GM18870 (cell line): ENCODE measurements around the gene ABCC5.
"Not testable (repeated sequence)": the region's sequence is repeated elsewhere in the genome, so short reads cannot be mapped to it uniquely, and the experiment has no call there.

Experiments used
- ATAC-seq: cut with Tn5 transposase; IDR thresholded peaks from one replicate; pipeline ENCODE4 v1.9.1; 2021; ENCODE audit warnings: moderate library complexity; ENCODE audit not compliant: unreplicated experiment

The ABCC5 gene

DNA sequence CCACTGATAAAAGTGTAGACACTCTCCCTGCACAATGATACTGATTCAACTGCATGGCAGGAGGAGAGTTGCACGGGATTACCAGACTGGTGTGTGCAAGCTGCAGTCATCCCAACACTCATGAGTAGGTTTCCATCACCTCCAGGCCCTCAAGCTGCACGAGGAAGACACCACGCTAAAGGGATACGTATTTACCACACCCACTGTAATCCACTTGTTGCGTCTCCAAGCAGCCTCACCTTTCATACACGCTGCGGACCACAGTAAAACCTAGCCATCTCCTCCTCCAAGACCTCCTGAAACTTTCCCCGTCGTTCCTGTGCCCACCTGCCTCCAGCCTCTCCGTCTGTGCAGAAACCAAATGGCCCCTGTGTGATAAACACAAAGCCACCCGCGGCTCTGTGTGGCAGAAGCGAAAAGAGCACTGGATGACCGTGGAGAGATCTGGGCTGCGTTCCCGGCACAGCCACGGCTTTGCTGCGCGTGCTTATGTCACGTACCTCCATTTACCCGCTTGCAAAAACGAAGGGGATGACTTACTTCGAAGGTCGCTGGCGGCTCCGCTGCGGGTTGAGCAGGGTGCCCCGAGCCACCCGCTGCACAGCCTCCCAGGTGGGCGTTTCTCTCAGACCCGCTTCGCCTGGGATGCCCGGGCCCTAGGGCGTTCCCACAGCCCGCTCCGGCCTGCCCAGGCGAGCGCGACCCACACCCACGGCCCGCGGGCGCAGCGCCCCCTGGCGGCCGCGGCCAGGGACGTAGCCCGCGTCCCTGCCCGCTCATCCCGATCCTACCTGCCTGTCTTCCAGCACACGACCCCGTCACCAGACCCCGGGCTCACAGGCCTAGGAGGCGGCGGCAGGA is 643 bp downstream of the ABCC5 start:
- peak; percentile 35 for ATAC-seq

- no peak for ATAC-seq
These were observed 1.5 kb downstream of the ABCC5 start for GRCh38 chr3:184016169-184016570.

DNA sequence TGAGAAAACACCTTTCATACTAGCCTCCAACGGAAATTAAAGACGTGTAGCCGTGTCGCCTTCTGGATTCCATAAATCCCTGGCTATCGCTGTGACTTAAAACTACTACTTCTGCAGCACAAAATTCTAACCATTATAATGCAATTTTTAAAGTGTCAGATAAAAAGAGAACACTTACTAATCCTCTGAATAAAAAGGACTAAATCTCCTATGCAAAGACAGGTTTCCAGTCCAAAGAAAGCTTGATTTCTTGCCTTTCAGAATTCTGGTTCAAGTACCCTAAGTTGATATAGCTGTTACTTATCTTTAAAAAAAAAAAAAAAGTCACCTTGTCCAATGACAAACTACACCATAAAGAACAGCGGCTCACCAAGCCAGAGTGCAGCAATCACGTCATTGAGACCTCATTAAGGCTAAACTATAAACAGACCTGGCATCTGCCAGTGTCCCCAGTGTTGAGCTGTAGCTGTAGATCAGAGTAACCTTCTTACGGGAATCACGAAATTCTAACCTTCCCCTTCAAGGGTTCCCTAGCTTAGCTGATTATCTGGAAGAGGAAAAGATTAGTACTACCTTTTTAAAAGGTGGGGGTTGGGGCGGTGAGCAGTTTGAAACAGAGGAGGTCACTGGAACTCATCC is 2.2 kb downstream of the ABCC5 start:
- ATAC-seq = no peak

GRCh38 chr3:184011937-184012889 is 5.5 kb downstream of the ABCC5 start:
- no peak for ATAC-seq

DNA sequence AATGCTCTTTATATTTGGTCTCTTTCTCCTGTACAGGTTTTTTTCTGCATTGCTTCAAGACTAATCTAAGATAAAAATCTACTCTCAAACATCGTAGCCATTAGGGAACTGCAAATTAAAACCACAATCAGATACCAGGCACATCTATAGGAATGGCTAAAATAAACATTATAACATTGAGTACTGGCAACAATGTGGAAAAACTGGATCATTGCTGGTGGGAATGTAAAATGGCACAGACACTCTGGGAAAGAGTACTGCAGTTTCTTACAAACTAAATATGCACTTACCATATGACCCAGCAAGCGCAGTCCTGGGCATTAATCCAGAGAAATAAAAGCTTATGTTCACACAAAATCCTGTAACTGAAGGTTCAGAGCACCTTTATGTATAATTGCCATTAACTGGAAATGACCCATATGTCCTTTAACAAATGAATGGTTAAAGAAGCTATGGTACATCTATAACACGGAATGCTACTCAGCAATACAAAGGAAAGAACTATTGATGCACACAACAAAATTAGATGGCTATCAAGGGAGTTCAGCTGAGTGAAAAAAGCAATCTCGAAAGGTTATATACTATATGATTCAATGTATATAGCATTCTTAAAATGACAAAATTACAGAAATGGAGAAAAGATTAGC is 6.3 kb downstream of the ABCC5 start:
- ATAC-seq = no peak

DNA sequence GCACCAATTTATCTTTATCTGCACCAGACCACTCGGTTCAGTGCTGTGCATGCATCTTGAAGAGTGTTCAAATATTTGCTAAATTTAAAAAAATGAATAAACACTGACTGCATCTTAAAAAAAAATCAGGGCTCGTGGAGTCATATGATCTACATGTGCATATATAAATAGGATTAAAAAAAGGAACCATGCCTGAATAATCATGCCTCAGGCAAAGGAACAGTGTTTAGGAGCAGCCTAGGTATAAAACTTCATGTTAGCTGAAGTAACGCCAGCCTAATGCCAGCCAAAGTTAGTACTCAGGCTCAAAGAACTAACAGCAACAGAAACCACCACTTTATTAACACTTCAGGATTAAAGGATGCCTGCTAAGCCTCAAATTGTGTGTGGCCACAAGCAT is 9.5 kb downstream of the ABCC5 start:
- ATAC-seq = no peak

DNA sequence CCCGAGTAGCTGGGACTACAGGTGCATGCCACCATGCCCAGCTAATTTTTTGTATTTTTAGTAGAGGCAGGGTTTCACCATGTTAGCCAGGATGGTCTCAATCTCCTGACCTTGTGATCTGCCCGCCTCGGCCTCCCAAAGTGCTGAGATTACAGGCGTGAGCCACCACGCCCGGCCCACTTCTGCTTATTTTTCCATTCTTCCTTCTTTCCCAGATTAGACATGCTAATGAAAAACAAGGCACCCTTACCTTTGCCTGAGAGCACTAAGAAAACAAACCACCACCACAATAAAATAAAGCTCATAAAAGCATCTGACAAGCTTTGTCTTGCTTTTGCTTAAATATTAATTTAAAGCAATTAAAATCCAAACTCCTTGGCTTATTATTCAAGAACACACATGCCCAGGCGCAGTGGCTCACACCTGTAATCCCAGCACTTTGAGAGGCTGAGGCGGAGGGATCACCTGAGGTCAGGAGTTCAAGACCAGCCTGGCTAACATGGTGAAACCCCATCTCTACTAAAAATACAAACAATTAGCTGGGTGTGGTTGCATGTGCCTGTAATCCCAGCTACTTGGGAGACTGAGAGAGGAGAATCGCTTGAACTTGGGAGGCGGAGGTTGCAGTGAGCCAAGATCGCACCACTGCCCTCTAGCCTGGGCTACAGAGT is 10.4 kb downstream of the ABCC5 start:
- not testable (repeated sequence) for ATAC-seq

GRCh38 chr3:184005941-184006507 is 11.7 kb downstream of the ABCC5 start:
- peak; percentile 54 for ATAC-seq

- ATAC-seq = no peak
These were observed 13.2 kb downstream of the ABCC5 start for GRCh38 chr3:184004476-184004875.

GRCh38 chr3:184003187-184003967 is 14.3 kb downstream of the ABCC5 start:
- ATAC-seq = no peak

GRCh38 chr3:184002469-184002868 is 15.2 kb downstream of the ABCC5 start:
- no peak for ATAC-seq

GRCh38 chr3:184001761-184002160 is 15.9 kb downstream of the ABCC5 start:
- no peak for ATAC-seq

- no peak for ATAC-seq
These were observed 26.3 kb downstream of the ABCC5 start for GRCh38 chr3:183991403-183991802.

GRCh38 chr3:183988216-183988790 is 29.4 kb downstream of the ABCC5 start:
- no peak for ATAC-seq

- no peak for ATAC-seq
These were observed 30.6 kb downstream of the ABCC5 start for GRCh38 chr3:183987000-183987600.

- no peak for ATAC-seq
These were observed 32.6 kb downstream of the ABCC5 start for GRCh38 chr3:183984749-183985729.

DNA sequence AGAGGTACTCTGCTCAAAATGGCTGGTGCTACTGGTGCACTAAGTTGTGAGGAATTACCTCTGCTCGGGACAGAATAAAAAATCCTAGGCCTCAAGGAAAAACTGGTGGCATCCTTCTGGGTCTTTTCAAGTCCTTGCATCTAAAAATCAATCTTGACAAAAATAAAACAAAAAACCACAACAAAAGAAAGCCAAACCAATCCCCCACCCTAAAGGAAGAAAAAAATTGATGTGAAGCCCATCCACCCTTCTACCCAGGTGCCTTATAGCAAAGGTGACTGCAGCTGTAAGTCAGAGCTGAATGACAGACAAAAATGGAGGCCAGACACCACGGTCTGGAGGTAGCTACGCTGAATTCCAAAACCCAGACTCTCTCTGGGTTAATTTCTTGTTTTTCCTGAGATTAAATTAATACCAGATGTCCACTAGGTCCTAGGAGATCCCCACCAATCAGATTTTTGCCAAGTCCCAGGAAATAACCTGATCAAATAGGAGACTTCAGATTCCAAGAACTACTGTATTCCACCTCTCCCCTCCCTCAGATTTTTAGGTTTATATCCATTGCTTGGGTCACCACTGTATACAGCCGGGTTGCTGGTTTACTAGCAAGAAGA is 33.5 kb downstream of the ABCC5 start:
- ATAC-seq = no peak
